HG03108 (cell line): Measurements from ENCODE around the gene SLC5A6.
"Not testable (repeated sequence)": the region's sequence is repeated elsewhere in the genome, so short reads cannot be mapped to it uniquely, and the experiment has no call there.

ENCODE experiments used
- ATAC-seq: cut with Tn5 transposase; IDR thresholded peaks from one replicate; pipeline ENCODE4 v1.9.1; 2021; ENCODE audit warnings: moderate library complexity; ENCODE audit not compliant: unreplicated experiment

The SLC5A6 gene

DNA sequence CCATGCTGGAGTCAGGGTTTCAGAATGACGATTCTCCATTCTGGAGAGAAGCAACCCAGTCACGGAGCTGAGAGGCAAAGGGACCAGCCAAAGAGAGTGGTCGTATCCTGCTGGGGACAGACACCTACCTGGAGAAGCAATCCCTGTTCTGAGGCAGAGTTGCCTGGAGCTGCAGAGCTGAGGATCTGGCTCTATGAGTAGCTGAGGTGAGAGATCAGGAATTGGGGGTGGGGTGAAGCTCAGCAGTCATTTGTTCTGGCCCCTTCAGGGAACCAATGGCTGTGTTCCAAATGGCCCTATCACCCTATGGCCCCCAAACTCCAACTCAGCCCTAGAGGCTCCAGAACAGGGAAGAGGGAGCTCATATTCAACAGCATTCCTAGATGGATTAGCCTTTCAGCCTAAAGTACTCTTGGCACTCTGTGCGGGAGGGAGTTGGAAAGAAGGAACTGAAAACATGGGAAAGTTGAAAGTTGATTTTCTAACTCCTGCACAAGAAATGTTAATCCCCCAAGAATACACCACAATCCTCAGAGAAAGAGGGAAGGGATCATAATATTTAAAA lies 3.5 kb downstream of the SLC5A6 start:
- ATAC-seq, result no peak

DNA sequence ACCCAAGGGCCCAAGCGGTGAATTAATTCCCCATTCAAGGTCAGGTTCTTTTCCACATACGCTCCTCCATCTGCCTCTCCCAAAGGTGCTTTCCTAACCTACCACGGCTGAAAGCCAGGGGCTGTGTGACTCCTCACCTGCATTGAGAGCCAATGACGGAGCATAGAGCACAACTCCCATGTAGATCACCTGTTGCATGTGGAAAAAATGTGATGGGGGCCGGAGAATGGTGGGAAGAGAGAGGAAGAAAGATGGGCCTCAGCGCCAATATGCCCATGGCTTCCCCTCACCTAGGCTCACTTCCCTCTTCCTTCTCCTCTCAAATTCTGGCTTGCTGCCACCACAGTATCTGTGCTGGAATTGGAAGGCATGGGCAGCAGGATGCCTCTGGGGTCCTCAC lies 5.7 kb downstream of the SLC5A6 start:
- no peak for ATAC-seq

DNA sequence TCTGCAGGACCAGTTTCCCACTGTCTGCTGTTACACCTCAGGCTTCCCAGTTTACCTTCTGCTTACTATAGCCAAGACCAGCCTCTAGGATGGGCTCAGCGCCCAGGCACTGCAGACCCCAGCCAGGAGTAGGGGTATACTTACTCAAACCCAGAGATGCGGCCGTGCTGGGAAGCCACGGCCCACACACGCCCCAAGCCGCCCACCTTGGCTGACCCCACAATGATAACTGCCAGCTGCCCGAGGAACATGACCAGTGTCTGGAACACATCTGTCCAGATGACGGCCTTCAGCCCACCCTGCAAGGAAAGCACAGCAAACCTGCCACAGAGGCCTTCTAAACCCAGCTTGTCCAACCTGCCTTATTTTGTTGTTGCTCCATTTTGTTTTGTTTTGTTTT lies 6.9 kb downstream of the SLC5A6 start:
- ATAC-seq, result no peak

DNA sequence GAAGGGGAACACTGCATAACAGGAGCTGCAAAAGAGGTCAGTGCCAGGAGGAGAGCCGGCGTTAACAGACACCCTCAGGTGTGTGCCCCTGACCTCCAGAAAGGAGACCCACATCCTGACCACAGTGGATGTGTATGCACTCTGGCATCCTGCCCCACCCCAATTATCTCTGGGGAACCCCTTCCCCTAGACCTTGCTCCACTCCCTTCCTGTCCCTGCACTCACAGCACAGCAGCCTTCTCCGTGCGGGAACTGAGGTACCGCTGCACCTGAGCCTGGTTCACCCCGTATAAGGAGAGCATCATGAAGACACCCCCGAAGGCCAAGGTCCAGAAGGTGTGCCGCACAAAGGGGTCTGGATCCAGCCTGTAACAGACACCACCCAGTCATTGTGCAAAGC lies 7.5 kb downstream of the SLC5A6 start:
- ATAC-seq, result no peak

DNA sequence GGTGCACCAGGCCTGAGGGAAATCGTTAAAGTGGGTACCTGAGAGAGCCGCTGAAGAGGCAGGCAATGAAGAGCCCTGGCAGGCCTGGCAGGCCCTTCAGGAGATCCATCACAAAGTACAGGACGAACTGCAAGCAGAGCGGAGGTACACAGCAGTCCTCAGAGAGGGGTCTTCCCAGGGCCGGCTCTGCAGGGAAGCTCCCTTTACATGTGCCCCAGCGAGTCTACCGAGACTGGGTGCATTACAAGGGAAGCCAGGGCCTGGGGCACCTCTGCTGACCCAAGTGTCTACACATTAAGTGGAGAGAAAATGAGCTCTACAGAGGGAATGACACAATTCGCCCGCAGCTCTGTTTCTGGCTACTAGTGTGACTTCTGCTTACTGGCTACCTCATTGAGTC lies 8.3 kb downstream of the SLC5A6 start:
- ATAC-seq, result no peak

DNA sequence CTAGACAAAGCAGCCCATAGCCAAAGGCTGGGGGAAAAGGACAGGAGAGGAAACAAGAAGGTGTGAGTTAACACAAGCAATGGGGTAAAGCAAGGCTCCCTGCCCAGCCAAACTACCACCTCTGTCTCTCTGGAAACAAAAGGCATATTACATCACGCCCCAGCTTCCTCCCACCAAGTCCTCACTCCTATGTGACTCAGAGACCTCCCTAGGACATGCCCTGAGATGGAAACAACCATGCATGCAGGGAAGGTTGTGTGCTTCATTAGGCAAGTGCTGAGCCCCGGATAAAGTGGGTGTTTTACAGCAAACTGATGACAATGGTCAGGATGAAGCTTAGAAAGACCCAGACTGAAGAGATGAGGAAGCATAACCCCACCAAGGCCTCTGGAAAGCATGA lies 9.2 kb downstream of the SLC5A6 start:
- ATAC-seq, result no peak

DNA sequence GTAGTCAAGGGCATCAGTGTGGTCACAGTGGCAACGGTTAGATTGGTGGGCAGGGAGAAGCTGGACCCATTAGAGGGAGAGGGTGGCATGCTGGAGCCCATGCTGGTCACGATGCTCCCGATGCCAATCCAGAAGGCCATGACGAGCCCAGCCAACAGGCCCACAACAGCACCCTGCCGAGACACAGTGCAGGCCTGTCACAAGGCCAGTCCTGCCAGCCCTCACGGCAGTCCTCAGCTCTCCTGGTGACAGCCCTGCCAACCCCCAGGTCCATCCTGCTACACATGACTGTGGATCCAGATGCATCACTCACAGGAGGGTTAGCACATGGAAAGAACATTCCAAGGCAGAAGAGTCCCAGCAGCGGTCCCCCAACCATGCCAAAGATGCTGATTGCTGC lies 10.4 kb downstream of the SLC5A6 start:
- ATAC-seq, result no peak

DNA sequence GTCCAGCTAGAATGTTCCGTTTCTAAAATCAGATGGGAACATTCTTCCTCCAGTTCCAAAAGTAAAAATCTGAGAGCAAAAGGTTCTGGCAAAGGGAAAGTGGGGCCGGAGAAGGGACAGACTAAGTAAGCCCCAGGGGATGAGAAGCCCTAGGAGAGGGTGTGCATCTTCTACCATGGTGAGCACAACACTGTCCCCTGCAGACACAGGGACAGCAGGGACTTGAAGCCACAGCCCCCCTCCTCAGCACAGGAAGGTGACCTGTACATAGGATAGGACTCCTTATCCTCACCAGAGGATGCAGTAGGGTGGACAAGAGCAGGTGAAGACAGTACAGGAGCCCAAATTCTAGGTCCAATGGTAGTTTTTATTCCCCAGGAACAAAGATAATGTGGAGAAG lies 12.8 kb downstream of the SLC5A6 start:
- ATAC-seq, result no peak

DNA sequence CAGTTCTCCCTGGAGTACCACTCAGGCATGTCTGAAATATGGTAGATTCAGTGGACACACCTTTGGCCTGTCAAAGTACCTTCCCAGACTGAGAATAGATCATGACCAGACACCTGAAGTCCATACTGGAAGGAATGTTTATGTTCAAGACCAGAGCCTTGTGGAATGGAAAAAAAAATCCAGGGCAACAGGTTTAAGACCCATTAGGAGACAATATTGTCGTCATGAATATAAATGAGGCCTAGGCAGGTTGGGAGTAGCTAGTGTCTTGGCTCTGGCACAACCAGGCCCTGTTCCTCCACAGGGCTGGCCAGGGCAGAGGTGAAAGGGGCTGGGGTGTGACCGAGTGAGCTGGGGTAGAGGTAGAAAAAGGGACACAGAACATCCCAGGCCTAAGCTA lies 13.4 kb downstream of the SLC5A6 start:
- ATAC-seq, result no peak

DNA sequence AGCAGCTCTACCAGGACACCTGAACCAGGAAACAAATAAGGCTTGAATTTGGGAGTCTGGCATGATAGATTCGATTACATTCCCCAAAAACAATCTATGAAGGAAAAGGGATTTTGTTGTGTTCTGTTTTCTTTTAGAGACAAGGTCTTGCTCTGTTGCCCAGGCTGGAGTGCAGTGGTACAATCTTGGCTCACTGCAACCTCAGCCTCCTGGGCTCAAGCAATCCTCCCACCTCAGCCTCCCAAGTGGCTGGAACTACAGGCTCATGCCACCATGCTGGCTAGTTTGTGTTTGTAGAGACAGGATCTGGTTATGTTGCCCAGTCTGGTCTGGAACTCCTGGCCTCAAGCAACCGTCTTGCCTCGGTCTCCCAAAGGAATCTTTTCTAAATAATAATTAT lies 14.0 kb downstream of the SLC5A6 start:
- ATAC-seq, result not testable (repeated sequence)

DNA sequence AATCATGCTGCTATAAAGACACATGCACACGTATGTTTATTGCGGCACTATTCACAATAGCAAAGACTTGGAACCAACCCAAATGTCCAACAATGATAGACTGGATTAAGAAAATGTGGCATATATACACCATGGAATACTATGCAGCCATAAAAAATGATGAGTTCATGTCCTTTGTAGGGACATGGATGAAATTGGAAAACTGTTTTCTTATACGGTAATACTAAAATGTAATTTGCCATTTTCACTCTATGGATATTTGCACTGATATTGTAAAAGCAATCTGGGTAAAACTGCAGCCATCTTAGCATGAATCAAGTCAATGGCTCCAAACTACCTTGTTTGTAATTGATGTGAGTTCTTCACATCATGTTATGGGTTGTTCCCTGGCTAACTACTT lies 16.3 kb downstream of the SLC5A6 start:
- ATAC-seq, result not testable (repeated sequence)

DNA sequence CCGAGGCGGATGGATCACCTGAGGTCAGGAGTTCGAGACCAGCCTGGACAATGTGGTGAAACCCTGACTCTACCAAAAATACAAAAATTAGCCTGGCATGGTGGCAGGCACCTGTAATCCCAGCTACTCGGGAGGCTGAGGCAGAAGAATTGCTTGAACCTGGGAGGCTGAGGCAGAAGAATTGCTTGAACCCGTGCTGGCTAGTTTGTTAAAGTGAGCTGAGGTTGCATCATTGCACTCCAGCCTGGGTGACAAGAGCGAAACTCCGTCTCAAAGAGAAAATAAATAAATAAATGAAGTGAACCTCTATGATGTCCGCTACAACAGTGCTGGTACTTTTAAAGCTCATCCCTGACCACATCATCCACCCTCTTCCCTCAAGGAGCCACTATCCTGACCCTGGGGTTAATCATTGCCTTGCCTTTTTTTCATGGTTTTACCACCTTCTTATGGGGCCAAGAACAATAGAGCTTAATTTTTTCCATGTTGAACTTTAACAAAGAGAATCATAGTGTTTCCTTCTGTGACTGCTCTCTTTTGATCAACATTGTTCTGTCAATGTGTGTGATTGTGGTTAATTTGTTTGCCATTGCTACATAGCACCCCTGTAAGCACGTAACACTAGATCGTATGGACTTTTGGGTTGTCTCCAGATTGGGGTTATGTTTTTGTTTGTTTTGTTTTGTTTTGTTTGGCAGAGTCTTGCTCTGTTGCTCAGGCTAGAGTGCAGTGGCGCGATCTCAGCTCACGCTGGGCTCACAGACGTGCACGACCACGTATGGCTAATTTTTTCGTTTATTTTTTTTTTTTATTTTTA lies 17.3 kb downstream of the SLC5A6 start:
- no peak for ATAC-seq

DNA sequence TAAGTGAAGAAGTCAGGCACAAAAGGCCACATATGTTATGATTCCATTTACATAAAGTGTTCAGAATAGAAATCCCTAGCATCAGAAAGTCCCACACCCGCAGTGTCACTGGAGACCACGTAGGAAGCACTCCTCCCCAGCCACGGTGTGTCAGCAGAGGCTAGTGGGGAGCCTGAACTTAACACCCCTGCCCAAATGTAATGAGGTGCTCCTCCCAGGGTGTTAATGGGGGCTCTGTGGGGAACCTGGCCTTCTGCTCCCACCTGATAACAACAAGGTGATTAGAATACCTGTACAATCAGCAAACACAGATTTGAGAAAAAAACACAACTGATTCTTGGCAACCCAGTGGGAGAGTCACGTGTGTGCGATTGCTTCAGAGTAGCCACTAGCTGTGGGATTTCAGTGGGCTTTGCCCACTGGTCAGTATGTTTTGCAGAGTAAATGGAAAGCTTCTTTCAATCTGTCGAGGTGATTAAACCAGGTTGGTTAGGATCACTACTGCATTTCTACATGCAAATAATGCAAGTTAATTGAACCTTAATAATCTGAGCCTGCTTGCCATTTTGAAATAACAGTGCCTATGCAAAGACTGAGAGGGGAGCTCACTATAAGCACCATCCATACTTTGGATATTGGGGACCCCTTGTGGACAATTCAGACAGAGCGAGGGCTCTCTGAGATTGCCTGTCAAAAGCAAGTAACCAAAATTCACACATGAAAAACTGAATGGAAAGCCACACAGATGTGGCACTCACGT lies 20.8 kb downstream of the SLC5A6 start:
- no peak for ATAC-seq

DNA sequence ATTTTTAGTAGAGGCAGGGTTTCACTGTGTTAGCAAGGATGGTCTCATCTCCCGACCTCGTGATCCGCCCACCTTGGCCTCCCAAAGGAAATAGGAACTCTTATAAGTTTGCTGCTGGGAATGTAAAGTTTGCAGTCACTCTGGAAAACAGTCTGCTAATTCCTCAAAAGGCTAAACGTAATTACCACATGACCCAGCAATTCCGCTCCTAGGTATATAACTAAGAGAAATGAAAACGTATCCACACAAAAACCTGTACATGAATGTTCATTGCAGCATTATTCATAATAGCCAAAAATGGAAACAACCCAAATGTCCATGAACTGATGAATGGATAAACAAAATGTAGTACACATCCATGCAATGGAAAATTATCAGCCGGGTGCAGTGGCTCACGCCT lies 22.1 kb downstream of the SLC5A6 start:
- no peak for ATAC-seq

DNA sequence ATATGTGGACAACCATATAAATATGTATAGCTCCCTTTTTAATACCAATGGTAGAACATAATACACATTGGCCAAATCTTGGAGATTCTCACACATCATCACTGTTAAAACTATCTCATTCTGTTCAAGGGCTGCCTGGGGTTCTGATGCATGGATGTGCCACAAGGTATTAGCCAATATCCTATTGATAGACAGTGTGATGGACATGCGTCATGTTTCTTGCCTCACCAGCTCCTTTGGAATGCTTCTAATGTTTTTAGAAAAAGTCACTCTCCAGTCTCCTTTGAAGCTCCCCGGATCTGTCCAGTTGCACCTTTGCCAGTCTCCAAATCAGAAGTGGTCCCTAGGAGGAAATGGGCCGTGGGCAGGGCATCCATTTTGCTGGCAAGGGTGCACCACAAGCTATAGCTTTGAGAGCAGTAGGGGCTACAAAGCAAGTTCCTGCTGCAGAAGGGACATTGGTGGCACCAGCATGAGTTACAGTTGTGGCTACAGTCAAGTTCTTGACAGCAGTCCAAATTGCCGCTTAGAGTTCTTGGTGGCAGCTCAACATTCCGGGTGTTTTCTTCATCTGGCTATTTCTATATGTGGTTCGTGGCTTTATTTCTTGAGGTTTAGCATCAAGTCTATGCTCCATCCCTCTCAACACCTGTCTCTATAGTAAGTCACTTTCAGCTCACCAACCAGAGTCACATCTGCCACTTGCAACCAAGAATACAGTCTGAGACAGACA lies 25.3 kb downstream of the SLC5A6 start:
- no peak for ATAC-seq

DNA sequence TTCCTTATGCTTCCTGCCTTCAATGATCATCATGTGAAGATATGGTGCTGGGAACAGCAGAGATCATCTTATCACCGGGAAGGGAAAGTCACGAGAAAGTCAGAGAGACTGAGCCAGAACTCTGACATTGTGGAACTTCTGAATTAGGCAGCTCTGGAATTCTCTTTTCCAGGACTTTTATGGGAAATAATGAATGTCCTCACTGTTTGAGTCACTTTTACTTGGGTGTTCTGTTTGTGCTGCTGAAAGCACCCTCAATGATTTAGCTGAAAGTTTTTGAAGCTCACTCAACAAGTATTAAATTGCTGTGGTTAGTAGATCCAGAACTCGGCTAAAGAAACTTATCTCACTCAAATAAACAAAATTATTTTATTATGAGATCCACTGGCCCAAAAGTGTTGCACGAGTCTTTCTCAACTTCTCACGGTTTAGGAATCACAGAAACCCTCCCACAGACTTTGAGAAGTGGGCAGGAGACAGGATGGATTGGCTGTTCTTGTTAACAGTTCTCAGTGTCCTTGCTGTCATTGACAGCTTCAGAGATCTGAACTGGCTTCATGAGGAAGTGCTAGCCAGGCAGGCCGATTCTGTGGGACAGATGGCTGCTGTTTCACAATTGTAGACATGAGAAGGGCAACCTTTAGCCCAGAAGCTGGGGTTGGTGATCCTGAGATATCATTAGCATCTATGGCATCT lies 26.6 kb downstream of the SLC5A6 start:
- ATAC-seq, result no peak

DNA sequence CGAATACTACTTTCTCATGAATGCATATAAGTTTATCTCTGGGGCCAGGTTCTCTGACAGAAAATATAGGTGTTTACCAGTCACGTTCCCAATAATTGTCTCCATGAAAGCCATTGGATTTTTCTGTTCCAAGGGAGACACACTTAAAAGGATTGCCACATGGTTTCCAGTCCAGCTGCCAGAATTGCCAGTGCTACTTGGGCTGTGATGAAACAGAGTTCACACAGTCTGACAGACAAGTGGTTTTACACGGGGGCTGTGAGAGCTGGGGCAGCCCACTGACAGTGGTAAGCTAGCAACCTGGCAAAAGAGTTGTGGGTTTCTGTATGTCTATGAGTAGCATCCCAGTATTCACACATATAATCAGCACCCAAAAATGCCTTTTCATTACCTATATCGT lies 28.0 kb downstream of the SLC5A6 start:
- no peak for ATAC-seq

DNA sequence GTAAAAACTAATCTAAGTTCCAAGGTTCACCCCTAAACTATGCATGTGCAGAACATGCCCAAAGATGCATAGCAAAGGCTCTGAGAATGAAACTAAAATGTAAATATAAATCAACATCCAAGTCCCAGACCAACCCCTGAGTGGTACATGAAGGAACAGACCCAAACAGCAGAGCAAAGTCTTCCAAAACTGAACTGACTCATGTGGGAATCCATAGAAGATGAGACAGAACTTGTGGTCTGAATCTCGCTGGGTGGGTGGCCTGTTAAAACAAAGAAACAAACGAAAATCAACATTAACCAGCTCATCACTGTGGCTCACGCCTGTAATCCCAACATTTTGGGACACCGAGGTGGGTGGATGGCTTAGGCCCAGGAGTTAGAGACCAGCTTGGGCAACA lies 29.7 kb downstream of the SLC5A6 start:
- no peak for ATAC-seq

DNA sequence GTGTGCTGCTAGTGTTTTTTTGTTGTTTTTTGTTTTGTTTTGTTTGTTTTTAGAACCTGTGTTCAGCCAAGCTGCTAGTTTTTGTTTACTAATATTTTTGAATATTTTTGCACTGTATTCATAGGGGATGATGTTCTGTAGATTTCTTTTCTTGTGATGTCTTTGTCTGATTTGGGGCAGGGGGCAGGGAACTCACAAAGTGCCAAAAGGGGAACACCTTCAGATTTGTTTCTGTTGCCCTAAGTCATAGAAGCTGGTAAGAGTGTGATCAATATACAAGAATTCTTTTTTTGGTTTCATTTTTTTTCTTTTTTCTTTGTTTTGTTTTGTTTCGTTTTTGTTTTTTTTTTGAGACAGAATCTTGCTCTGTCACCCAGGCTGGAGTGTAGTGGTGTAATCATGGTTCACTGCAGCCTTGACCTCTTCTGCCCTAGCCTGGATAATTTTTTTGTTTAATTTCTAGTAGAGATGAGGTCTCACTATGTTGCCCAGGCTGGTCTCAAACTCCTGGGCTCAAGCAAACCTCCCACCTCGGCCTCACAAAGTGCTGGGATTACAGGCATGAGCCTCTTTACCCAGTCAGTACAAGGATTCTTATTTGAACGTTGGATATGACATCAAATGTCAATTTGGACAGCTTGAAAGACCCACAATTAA lies 32.6 kb downstream of the SLC5A6 start:
- no peak for ATAC-seq

DNA sequence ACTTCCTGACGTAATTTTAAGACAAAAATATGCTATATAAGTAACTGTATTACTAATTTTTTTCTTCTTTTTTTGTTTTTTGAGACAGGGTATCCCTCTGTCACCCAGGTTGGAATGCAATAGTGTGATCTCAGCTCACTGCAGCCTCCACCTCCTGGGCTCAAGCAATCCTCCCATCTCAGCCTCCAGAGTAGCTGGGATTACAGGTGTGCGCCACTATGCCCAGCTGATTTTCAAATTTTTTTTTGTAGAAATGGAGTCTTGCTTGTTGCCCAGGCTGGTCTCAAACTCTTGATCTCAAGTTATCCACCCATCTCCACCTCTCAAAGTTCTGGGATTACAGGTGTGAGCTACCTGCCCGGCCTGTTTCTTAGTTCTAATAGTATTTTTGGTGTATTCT lies 33.6 kb downstream of the SLC5A6 start:
- ATAC-seq, result no peak
